ENCODE data around the gene PRG3.
"Not testable (repeated sequence)": the region's sequence is repeated elsewhere in the genome, so short reads cannot be mapped to it uniquely, and the experiment has no call there.

PRG3 gene

GRCh38 chr11:57358543-57358961, 22.4 kb downstream of the PRG3 start:
- DNase-seq = no peak

- no peak for DNase-seq
These were observed 23.1 kb downstream of the PRG3 start for GRCh38 chr11:57357856-57358255.

GRCh38 chr11:57357310-57357709, 23.6 kb downstream of the PRG3 start:
- DNase-seq = no peak

GRCh38 chr11:57356268-57356667, 24.7 kb downstream of the PRG3 start:
- no peak for DNase-seq

- DNase-seq = no peak
These were observed 26.3 kb downstream of the PRG3 start for GRCh38 chr11:57354699-57355098.

GRCh38 chr11:57353852-57354251, 27.1 kb downstream of the PRG3 start:
- DNase-seq = no peak

- DNase-seq = no peak
These were observed 27.5 kb downstream of the PRG3 start for GRCh38 chr11:57353446-57353845.

GRCh38 chr11:57353036-57353435, 27.9 kb downstream of the PRG3 start:
- DNase-seq = no peak

GRCh38 chr11:57349491-57350274, 31.3 kb downstream of the PRG3 start:
- DNase-seq = peak in 1 of 2 experiments; percentile 65

GRCh38 chr11:57348636-57349313, 32.2 kb downstream of the PRG3 start:
- no peak for DNase-seq

GRCh38 chr11:57348052-57348451, 32.9 kb downstream of the PRG3 start:
- no peak for DNase-seq

- no peak for DNase-seq
These were observed 33.6 kb downstream of the PRG3 start for GRCh38 chr11:57347336-57347735.

- DNase-seq = peak; percentile 53 to 86
These were observed 35.3 kb downstream of the PRG3 start for GRCh38 chr11:57345555-57346211.

GRCh38 chr11:57344826-57345225, 36.1 kb downstream of the PRG3 start:
- DNase-seq = no peak

- peak in 1 of 2 experiments; percentile 13 for DNase-seq
These were observed 37.1 kb downstream of the PRG3 start for GRCh38 chr11:57343825-57344224.

- no peak for DNase-seq
These were observed 38.2 kb downstream of the PRG3 start for GRCh38 chr11:57342702-57343101.

GRCh38 chr11:57341250-57341808, 39.6 kb downstream of the PRG3 start:
- no peak for DNase-seq

GRCh38 chr11:57340039-57340615, 40.8 kb downstream of the PRG3 start:
- DNase-seq = peak; percentile 70 to 88

- no peak for DNase-seq
These were observed 41.6 kb downstream of the PRG3 start for GRCh38 chr11:57339328-57339727.

- no peak for DNase-seq
These were observed 42.8 kb downstream of the PRG3 start, which contains the start of gene P2RX3 for GRCh38 chr11:57338142-57338541. Gene P2RX3, plus strand, starts transcription at chr11:57338352. Its CDS starts 199 bp downstream, at chr11:57338551.

- not testable (repeated sequence) for DNase-seq
These were observed 44.1 kb downstream of the PRG3 start for GRCh38 chr11:57336856-57337255.

GRCh38 chr11:57336111-57336666, 44.8 kb downstream of the PRG3 start:
- no peak for DNase-seq
